Hematopoietic multipotent progenitor cell treated with erythropoietin and hydrocortisone succinate and interleukin-3 and kit ligand, for 8 days (in vitro differentiated cells): Measurements from ENCODE around the gene TMC8.
"Not testable (repeated sequence)": the region's sequence is repeated elsewhere in the genome, so short reads cannot be mapped to it uniquely, and the experiment has no call there.

Experiments used
- DNase-seq: peaks from one replicate; pipeline ENCODE4 v3.0.0-alpha.2; 2015

TMC8 gene

GRCh38 chr17:78111016-78111726 lies 19.4 kb upstream of the TMC8 start:
- DNase-seq: no peak

- no peak for DNase-seq
Measured at GRCh38 chr17:78111727-78112517, 18.6 kb upstream of the TMC8 start.

GRCh38 chr17:78112518-78113471 lies 17.8 kb upstream of the TMC8 start:
- DNase-seq: peak; percentile 68

DNA sequence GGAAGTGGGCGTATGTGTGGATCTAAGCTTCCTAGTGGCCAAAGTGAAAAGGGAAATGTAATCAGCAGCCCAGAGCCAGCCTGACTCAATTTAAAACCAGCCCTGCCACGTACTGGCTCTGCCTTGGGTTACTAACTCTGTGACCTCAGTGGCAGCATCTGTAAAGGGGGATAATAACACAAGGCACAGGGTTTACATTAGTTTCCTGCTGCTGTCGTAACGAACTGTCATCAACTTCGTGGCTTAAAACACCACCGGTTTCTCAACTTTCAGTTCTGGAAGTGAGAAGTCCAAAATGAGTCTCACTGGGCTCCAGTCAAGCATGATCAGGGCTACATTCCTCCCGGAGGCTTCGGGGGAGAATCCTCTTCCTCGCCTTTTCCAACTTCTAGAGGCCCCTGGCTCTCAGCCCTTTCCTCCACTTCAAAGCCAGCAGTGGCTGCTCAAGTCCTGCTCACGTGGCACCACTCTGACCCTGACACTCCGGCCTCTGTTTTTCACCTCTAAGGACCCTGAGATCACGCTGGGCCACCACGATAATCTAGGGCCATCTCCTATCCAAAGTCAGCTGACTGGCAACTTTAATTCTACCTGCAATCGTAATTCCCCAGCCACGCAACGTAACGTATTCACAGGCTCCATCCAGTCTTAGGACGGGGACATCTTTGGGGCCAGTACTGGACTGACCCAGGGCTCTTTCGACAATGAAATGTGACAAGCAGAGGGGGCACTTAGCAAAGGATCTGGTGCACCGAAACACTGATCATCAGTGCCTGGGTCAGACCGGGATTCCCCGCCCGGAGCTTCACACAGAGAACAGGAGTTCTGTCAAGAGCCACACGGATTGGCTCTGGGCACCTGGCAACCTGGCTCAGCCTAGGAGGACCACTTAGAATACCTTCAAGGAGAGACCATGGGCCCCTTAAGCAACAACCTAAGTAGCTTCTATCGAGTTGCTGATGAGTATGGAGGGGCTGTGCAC lies 16.5 kb upstream of the TMC8 start:
- DNase-seq: no peak

GRCh38 chr17:78114831-78115723 lies 15.5 kb upstream of the TMC8 start:
- DNase-seq: no peak

DNA sequence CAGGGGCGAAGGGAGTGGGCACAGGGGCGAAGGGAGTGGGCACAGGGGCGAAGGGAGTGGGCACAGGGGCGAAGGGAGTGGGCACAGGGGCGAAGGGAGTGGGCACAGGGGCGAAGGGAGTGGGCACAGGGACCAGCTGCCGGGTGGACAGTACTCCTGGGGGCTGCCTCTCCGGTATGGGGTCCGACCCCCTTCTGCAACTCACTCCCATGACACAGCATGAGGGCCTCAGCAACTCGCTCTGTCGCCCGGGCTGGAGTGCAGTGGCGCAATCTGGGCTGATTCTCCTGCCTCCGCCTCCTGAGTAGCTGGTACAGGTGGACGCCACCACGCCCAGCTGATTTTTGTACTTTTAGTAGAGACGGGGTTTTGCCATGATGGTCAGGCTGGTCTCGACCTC lies 14.8 kb upstream of the TMC8 start:
- not testable (repeated sequence) for DNase-seq

DNA sequence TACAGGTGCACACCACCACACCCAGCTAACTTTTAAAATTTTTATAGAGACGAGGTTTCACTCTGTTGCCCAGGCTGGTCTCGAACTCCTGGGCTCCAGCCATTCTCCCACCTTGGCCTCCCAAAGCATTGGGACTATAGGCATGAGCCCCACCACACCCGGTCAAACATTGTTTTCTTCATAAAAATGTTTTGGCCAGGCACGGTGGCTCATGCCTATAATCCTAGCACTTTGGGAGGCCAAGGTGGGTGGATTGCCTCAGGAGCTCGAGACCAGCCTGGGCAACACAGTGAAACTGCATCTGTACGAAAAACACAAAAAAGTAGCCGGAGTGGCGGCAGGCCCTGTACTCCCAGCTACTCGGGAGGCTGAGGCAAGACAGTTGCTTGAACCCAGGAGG lies 14.2 kb upstream of the TMC8 start:
- no peak for DNase-seq

DNA sequence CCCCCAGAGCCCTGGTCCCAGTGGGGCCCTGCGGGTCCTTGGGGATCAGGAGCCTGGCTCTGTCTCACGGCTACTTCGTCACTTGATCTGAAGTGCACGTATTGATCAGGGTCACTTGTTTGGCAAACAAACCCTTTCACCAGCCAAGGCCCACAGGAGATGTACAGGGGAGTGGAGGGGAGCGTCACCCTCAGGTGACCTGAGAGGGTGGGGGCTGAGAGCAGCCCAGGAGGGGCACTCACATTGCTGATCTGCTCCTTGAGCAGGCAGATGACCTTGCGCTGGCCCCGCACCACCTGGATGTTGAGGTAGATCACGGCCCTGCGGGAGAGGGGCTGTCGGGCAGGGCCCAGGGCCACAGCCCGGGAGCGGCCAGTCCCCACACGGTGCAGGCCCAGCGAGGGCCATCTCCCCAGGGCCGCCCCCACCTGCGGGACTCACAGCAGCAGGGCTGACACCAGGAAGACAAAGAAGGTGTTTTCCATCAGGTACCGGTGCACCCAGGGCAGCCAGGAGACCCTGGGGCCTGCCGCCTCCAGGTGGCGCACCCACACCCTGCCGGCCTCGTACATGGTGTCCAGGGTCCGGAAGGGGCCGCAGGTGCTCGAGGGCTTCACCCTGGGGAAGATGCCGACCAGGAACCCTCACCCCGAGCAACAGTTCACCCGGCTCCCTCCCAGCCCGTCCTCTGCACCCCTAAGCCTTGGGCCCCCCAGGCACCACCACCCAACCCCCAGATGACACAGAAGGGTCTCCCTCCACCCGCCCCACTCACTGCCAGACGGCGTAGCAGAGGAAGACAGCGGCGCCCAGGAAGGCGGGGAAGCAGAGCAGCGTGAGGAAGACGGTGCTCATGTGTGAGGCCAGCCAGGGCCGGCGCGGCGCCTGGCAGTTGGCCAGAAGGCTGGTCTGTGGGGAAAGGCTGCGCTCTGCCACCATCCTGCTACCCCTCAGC lies 13.3 kb upstream of the TMC8 start:
- DNase-seq: no peak

GRCh38 chr17:78118801-78119241 lies 11.8 kb upstream of the TMC8 start:
- no peak for DNase-seq

DNA sequence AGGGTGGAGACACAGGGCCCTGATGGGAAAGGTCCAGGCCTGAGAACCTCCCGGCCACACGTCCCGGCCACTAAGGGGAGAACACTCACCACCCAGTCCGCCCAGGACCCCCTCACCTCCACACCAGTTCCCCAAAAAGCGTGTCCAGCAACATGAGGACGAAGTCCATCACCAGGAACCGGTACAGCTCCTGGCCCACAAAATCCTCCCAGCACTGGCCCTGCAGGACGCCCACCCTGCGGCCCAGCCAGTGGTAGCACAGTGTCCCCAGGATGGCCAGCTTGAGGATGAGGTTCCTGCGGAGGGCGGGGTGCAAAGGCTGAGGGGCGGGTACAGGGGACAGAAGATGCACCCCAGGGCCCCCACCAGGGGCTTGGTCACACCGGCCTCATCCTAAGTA lies 10.0 kb upstream of the TMC8 start:
- DNase-seq: no peak

DNA sequence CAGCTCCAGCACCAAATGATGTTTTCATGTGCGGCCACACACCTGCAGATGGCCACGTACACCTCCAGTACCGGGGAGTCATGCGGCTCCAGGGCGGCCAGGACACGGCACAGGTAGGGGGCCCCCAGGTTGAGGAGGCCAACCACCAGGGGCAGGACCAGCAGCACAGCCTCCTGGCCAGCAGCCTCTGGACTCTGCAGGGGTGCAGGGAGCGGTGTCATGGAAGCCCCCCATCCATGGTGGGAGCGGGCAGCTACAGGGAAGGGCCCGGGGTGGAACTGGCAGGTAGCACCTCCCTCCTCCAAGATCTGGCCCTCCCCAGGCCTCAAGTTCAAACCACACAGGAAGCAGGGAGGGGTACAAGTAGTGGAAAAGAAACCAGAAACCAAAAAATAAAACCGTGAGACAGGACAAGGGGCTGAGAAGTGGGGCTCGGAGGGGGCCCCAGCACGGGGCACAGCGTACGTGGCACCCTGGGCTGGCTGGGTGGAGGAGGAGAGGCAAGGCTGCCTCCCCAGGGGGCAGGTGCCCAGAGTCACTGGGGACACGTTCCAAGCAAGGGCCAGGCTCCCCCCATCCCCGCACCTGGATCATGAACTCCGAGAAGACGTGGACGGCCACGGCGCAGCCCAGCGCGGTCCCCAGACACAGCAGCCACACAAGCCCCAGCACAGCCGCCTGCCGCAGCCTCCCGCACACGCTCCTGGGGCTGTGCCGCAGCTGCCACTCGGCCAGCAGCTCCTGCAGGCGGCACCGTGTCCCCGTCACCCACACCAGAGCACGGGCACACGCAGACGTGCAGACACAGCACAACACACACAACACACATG lies 9.4 kb upstream of the TMC8 start:
- no peak for DNase-seq

DNA sequence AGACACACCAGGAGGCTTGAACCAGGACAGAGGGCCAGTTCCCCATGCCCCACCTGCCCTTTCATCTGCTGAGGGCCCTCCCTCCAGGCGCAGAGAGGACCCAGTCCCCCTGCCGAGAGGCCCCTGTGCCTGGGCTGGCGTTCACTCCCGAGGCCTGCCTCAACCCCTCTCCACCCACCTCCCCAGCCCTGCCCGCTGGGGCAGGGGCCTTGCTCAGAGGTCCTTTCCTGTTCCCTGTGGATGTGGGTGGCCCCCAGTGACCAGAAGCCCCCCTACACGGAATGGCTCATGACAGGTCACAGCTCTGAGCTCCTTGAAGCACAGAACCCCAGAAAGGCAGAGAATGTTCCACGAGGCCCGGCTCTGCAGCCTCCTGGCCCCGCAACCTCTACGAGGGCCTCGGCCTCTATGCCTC lies 8.8 kb upstream of the TMC8 start:
- no peak for DNase-seq

- DNase-seq: no peak
Measured at GRCh38 chr17:78122216-78122930, 8.2 kb upstream of the TMC8 start.

DNA sequence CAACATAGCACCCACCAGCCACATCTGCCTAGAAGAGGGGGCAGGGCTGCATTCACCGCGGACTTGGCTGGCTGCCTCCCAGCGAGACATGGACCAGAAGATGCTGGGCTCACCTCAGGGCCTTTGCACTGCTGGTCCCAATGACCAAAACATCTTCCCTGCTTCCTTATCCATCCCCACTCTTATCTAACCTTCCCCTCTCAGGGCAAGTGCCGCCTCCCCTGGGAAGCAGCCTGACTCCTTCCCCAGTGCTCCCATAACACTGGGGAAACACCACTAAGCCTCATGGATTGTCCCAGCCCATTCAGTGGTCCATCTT lies 7.7 kb upstream of the TMC8 start:
- no peak for DNase-seq

DNA sequence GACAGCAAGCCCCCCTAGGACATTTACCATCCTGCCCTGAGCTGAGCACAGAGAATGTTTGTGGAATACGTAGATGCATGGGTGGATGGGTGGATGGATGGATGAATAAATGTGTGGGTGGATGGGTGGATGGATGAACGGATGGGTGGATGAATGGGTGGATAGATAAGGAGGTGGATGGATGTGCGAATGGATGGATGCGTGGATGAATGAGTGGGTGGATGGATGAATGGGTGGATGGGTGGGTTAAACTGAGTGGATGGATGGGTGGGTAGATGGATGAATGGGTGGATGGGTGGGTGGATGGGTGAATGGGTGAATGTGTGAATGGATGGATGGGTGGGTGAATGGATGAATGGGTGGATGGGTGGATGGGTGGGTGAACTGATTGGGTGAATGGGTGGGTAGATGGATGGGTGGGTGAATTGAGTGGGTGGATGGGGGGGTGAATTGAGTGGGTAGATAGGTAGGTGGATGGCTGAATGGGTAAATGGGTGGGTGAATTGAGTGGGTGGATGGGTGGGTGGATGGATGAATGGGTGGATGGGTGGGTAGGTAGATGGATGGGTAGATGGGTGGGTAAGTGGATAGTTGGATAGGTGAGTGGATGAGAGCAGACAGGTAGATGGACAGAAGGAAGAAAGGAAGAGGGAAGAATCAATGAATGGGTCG lies 7.2 kb upstream of the TMC8 start:
- no peak for DNase-seq

GRCh38 chr17:78124081-78124835 lies 6.3 kb upstream of the TMC8 start:
- DNase-seq: peak; percentile 65

- no peak for DNase-seq
Measured at GRCh38 chr17:78124836-78125137, 5.8 kb upstream of the TMC8 start.
